ENCODE measurements around the gene BOLA1.

- TF ChIP-seq CTCF (IDR thresholded peaks at IDR 0.05; ENCODE audit: poor library complexity, severe bottlenecking): no peak
- no peak for TF ChIP-seq REST (IDR thresholded peaks at IDR 0.05; ENCODE audit: borderline replicate concordance)
- no peak for TF ChIP-seq POLR2AphosphoS5 (IDR thresholded peaks at IDR 0.05)
- no peak for TF ChIP-seq SMC3 (conservative IDR thresholded peaks at IDR 0.05; ENCODE audit: poor library complexity)
- no peak for TF ChIP-seq MXI1 (conservative IDR thresholded peaks at IDR 0.05; ENCODE audit: poor library complexity, severe bottlenecking)
- TF ChIP-seq EZH2 (IDR thresholded peaks at IDR 0.05; ENCODE audit: borderline replicate concordance, insufficient read depth, low read length, poor library complexity, severe bottlenecking): no peak
These were observed 13.8 kb upstream of the BOLA1 start for GRCh38 chr1:149885339-149886120.

Measured in neural cell (in vitro differentiated cells).